GM10248 (cell line): ENCODE measurements around the gene CCDC167.

Experiments used
- CTCF ChIA-PET: fragments of 300-600 bp; sonication (Branson Sonifier 250); formaldehyde crosslinking; extraction: SDS; loops from one replicate; lab custom pipeline; 2021; ENCODE audit warnings: antibody characterized with exemption; lab: Yijun Ruan, JAX
- POLR2A ChIA-PET: fragments of 350-650 bp; sonication (Branson Sonifier 250); formaldehyde crosslinking; extraction: SDS; loops from one replicate; lab custom pipeline; 2020; ENCODE audit warnings: antibody characterized with exemption; lab: Yijun Ruan, JAX
- DNase-seq: peaks from one replicate; pipeline ENCODE4 v3.0.0; 2012; ENCODE audit errors: extremely low spot score
- TF ChIP-seq, protein P1 (sequence below): IDR thresholded peaks from 2 replicates; pipeline ENCODE4 v1.5.1; 2012; ENCODE audit warnings: mild to moderate bottlenecking, low read depth; ENCODE audit errors: extremely low read depth, missing control alignments, control extremely low read depth

The CCDC167 gene

DNA sequence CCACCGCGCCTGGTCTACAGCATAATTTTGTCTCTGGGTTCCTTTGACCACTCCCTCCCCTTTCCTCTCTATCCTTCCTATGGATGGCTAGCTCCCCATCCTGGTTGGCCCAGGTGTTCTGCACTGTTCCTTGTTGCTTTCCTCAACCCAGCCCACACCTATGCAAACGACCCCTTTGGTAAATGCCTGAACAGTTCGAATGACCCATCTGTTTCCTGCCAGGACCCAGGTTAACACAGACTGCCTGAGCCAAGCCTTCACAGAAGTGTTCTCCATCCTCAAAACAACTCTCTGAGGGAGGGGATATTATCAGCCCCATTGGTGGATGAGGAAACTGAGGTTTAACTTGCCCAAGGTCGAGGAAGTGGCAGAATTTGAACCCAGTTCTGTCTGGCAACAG, 44.8 kb upstream of the CCDC167 start:
- TF ChIP-seq, protein P1, sequence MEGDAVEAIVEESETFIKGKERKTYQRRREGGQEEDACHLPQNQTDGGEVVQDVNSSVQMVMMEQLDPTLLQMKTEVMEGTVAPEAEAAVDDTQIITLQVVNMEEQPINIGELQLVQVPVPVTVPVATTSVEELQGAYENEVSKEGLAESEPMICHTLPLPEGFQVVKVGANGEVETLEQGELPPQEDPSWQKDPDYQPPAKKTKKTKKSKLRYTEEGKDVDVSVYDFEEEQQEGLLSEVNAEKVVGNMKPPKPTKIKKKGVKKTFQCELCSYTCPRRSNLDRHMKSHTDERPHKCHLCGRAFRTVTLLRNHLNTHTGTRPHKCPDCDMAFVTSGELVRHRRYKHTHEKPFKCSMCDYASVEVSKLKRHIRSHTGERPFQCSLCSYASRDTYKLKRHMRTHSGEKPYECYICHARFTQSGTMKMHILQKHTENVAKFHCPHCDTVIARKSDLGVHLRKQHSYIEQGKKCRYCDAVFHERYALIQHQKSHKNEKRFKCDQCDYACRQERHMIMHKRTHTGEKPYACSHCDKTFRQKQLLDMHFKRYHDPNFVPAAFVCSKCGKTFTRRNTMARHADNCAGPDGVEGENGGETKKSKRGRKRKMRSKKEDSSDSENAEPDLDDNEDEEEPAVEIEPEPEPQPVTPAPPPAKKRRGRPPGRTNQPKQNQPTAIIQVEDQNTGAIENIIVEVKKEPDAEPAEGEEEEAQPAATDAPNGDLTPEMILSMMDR, result no peak
- no peak for DNase-seq
- ChIA-PET POLR2A (no interaction called here), CTCF (interaction anchor here (0.8 to 17.3 kb wide), 3 partner anchors 9 to 22 kb away, joined by 3 to 263 read pairs (median 3); no protein-coding TSS in a partner anchor)

DNA sequence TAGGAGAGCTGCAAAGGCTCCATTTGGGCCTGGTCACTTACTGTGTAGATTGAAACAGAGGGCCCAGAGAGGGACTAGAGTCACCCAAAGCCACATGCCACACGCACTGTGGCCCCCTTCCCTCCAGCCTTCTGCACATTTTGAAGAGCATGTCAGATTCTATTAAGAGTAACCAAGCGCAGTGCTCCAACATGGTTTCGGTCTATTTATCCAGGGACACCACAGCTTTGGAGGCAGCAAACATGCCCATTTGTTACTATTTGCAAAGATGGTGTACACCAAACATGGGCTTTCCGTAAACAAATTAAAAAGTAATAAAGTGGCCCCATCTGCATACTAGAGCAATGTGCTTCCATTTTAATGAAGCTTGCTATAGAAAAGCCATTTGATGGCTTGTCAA, 43.7 kb upstream of the CCDC167 start:
- TF ChIP-seq, protein P1, result no peak
- DNase-seq, result no peak
- ChIA-PET POLR2A (no interaction called here), CTCF (interaction anchor here (0.7 to 17.3 kb wide), 3 partner anchors 12 to 23 kb away, joined by 3 to 263 read pairs (median 3); no protein-coding TSS in a partner anchor)

DNA sequence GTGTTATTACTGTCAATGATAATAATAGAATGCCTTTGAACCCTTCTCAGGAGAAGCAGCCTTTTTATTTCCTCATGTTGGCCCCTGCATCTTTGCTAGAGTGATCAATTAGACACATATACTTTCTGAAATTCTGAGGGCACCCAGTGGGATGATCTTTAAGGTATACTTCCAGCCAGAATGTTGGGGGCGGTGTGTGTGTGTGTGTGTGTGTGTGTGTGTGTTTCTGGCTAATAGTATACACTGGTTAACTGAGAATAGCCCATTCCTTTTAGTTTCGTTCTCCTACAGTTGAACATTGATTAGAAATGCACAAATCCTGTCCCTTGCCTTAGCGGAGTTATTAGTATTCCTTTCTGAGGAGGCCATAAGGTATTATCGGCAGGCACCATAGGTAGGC, 41.7 kb upstream of the CCDC167 start:
- POLR2A ChIA-PET, result no interaction called here
- no peak for DNase-seq
- CTCF ChIA-PET, result interaction anchor here (1.2 to 17.3 kb wide), 2 partner anchors 17 to 25 kb away, joined by 3 to 263 read pairs; no protein-coding TSS in a partner anchor
- TF ChIP-seq, protein P1, result no peak

DNA sequence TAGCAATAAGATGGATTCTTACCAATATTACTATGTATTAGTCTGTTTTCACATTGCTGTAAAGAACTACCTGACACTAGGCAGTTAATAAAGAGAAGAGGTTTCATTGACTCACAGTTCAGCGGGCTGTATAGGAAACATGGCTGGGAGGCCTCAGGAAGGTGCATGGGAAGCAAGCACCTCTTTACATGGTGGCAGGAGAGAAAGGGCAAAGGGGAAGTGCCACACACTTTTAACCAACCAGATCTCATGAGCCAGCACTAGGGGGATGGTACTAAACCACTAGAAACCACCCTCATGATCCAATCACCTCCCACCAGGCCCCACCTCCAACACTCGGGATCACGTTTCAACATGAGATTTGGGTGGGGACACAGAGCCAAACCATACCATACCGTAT, 40.7 kb upstream of the CCDC167 start:
- ChIA-PET POLR2A (no interaction called here), CTCF (interaction anchor here (1.2 to 17.3 kb wide), 3 partner anchors 18 to 28 kb away, joined by 3 to 263 read pairs (median 6); no protein-coding TSS in a partner anchor)
- no peak for DNase-seq
- TF ChIP-seq, protein P1, result no peak

DNA sequence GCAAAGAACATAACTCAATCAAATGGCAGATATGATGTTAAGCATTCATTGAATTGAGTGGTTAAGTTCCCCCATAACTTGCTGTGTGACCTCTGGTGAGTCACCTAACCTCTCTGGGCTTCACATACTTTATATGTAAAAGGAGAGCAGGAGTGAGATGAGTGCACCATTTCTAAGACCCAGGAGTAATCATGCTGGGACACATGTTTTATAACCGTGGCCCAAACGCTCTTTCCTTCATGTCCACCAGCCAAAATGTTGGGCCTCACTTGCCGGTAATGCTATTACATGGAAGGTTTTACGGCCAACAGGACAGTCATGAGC, 40.3 kb upstream of the CCDC167 start:
- POLR2A ChIA-PET, result no interaction called here
- DNase-seq, result no peak
- TF ChIP-seq, protein P1, result no peak
- CTCF ChIA-PET, result interaction anchor here (1.2 to 17.3 kb wide), 7 partner anchors 9 to 36 kb away, joined by 3 to 263 read pairs (median 13); no protein-coding TSS in a partner anchor

DNA sequence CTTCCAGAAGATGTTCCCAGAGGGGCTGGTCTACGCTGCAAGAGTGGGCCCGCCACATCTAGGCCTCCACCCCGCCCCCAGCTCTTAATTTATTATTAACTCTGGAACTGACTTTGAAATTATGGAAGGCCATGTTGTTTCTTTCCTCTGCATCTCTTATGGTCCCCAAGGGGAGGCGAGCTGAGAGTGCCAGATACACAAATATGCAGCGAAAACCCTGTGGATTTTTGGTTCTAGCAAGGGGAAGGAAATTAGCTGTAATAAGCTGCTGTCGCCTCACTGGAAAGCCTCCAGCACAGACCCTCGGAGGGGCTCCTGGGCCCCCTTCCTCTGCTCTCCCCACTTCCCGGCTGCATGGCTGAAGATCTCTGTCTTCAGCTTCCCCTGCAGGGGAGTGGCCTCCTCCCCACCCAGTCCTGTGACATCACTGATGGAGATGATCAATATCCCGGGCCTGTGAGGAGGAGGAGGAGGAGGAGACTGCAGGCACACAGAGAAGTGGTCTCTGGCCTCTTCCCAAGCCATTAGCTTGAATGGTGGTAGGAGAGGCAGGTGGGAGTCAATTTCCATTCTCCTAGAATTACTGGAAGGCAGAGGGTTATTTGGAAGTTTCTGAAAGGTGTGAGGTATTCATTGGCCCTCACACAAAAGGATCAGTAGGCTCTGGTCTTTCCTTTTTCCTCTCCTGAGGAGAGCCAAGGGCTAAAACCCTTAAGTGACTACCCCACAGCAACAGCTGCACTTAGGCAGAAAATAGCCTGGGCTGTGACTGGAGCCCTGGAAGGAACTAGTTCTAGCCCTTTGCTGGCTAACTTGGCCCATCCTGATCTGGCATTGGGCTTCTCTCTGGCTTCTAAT, 39.7 kb upstream of the CCDC167 start:
- TF ChIP-seq, protein P1, result no peak
- ChIA-PET POLR2A (interaction anchor here (1.2 kb wide), 1 partner anchor 14 kb away, joined by 3 read pairs; no protein-coding TSS in a partner anchor), CTCF (interaction anchor here (1.1 to 17.3 kb wide), 21 partner anchors 9 to 1031 kb away, joined by 3 to 263 read pairs (median 9); no protein-coding TSS in a partner anchor)
- DNase-seq, result no peak
